Posterior vena cava (tissue), 2 donors: Measurements from ENCODE around the gene TNF. TPM values are rescaled to one million over a fixed set of nuclear protein-coding genes. Genes with fewer than 3 reads are reported as not detected.

Experiments used
- DNase-seq: peaks from one replicate; pipeline ENCODE4 v3.0.0-alpha.2; 2020; ENCODE audit warnings: low spot score
- intact Hi-C, 2 donors: fragments of 100-400 bp; cut with DNase I; formaldehyde crosslinking; loops; one replicate each; pipeline versions ENCODE4 v1.14.1 to v1.14.2; 2022 to 2023
- total RNA-seq, 2 donors: library from RNA; stranded (reverse); fragmentation: NEBNext Ultra II Directional; extraction: Animal tissue kit (Norgen Biotek cat#: 25700); gene quantifications; one replicate each; pipeline ENCODE4 v1.2.1, GENCODE V29; 2021
- donor health status: DM: yes; HTN: yes; CAD: no.
- donor health status: DM: yes; HTN: yes; CAD: no.

TNF gene
- total RNA-seq, 2 donors from 2014 or later, result 0.81 to 0.93 TPM

DNA sequence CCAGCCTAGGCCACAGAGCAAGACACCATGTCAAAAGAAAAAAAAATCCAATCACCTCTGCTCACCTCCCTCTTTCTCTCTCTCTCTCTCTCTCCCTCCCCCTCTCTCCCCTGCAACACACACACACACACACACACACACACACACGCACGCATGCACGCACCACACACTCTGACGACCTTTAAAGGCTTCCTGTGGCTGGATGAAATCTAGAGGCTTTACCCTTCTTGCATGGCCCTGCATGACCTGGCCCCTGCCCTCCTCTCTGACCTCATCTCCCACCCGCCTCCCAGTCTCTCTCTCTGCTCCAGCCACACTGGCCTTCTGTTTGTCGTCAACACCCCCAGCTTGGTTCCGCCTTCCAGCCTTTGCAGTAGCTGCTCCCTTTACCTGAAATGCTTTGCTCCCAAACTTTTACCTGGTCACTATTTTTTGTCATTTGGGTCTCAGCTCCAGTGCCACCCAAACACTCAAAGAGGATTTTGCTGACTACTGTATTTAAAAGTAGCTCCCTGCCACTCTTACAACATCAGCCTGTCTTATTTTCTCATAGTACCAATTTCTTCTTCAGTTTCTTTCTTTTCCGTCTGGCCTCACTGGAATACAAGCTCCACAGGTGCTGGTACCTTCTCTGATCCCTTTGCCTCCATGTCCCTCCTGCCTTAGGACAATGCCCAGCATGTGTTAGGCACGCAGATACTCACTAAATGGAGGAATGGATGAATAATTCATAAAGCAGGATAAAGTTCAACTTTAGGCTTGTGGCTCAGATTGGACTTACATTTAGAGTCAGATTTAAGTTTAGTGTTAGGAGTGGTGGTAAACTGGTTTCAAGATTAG lies 7.6 kb upstream of the TNF start:
- intact Hi-C loops, result no loop called here
- DNase-seq, result no peak

DNA sequence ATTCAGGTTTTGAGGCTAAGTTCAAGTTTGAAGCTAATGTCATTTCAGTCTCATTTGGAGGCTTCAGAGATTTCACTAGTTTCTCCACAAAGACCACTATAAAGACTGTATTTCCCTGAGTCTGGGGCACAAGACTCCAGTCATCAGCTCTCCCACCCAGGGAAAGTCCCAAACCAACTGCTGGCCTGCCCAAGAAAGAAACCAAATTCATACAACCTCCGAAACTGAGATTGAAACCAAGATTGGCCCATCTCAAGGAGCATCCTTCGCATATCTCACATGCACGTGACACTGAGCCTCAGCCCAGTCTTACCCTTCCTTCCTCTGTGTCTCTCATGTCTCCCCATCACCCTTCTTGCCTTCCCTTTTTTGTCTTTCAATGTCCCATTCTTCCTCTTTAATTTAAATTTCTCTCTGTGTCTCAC lies 6.8 kb upstream of the TNF start:
- no peak for DNase-seq
- intact Hi-C loops, result no loop called here

DNA sequence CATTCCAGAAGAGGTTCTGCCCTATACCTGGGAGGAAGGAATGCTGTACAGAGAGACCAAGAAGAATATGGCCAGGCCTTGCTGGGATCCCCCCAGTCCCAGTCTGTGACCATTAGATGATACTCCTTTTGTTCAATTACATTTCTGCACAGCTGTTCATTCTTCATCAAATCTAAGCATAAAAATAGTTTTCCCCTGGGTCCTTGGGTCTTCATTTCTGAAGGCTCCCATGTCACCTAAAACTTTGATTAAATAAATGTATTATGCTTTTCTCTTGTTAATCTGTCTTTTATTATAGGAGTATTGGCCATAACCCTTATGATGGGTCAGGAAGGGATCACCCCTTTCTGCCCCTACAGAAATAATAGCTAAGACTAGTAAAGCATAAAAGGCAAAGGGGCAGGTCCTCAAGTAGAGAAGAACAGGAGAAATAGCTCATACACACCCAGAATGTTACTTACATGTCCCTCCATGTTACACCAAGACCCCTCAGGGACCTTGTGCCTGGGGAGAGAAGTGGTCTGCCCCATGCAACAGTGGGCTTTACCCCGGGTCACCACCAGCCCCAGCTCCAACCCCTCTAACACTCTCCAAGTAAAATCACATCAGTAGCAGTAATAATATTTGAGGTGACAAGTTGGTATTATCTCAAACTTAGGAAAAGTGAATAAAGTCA lies 5.4 kb upstream of the TNF start:
- intact Hi-C loops, result no loop called here
- no peak for DNase-seq

DNA sequence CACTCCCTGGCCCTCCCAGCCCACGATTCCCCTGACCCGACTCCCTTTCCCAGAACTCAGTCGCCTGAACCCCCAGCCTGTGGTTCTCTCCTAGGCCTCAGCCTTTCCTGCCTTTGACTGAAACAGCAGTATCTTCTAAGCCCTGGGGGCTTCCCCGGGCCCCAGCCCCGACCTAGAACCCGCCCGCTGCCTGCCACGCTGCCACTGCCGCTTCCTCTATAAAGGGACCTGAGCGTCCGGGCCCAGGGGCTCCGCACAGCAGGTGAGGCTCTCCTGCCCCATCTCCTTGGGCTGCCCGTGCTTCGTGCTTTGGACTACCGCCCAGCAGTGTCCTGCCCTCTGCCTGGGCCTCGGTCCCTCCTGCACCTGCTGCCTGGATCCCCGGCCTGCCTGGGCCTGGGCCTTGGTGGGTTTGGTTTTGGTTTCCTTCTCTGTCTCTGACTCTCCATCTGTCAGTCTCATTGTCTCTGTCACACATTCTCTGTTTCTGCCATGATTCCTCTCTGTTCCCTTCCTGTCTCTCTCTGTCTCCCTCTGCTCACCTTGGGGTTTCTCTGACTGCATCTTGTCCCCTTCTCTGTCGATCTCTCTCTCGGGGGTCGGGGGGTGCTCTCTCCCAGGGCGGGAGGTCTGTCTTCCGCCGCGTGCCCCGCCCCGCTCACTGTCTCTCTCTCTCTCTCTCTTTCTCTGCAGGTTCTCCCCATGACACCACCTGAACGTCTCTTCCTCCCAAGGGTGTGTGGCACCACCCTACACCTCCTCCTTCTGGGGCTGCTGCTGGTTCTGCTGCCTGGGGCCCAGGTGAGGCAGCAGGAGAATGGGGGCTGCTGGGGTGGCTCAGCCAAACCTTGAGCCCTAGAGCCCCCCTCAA lies 3.1 kb upstream of the TNF start, which contains the start of gene LTA:
LTA (plus strand) TSS at position 249 of the 871 bp plus-strand sequence; CDS start at position 703, 454 bp downstream.
- intact Hi-C loops, result no loop called here
- DNase-seq, result no peak

DNA sequence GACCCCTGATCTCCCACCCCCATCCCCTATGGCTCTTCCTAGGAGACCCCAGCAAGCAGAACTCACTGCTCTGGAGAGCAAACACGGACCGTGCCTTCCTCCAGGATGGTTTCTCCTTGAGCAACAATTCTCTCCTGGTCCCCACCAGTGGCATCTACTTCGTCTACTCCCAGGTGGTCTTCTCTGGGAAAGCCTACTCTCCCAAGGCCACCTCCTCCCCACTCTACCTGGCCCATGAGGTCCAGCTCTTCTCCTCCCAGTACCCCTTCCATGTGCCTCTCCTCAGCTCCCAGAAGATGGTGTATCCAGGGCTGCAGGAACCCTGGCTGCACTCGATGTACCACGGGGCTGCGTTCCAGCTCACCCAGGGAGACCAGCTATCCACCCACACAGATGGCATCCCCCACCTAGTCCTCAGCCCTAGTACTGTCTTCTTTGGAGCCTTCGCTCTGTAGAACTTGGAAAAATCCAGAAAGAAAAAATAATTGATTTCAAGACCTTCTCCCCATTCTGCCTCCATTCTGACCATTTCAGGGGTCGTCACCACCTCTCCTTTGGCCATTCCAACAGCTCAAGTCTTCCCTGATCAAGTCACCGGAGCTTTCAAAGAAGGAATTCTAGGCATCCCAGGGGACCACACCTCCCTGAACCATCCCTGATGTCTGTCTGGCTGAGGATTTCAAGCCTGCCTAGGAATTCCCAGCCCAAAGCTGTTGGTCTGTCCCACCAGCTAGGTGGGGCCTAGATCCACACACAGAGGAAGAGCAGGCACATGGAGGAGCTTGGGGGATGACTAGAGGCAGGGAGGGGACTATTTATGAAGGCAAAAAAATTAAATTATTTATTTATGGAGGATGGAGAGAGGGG lies 1.9 kb upstream of the TNF start:
- intact Hi-C loops, result no loop called here
- DNase-seq, result no peak

DNA sequence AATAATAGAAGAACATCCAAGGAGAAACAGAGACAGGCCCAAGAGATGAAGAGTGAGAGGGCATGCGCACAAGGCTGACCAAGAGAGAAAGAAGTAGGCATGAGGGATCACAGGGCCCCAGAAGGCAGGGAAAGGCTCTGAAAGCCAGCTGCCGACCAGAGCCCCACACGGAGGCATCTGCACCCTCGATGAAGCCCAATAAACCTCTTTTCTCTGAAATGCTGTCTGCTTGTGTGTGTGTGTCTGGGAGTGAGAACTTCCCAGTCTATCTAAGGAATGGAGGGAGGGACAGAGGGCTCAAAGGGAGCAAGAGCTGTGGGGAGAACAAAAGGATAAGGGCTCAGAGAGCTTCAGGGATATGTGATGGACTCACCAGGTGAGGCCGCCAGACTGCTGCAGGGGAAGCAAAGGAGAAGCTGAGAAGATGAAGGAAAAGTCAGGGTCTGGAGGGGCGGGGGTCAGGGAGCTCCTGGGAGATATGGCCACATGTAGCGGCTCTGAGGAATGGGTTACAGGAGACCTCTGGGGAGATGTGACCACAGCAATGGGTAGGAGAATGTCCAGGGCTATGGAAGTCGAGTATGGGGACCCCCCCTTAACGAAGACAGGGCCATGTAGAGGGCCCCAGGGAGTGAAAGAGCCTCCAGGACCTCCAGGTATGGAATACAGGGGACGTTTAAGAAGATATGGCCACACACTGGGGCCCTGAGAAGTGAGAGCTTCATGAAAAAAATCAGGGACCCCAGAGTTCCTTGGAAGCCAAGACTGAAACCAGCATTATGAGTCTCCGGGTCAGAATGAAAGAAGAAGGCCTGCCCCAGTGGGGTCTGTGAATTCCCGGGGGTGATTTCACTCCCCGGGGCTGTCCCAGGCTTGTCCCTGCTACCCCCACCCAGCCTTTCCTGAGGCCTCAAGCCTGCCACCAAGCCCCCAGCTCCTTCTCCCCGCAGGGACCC lies 981 bp upstream of the TNF start:
- intact Hi-C loops, result no loop called here
- DNase-seq, result no peak

DNA sequence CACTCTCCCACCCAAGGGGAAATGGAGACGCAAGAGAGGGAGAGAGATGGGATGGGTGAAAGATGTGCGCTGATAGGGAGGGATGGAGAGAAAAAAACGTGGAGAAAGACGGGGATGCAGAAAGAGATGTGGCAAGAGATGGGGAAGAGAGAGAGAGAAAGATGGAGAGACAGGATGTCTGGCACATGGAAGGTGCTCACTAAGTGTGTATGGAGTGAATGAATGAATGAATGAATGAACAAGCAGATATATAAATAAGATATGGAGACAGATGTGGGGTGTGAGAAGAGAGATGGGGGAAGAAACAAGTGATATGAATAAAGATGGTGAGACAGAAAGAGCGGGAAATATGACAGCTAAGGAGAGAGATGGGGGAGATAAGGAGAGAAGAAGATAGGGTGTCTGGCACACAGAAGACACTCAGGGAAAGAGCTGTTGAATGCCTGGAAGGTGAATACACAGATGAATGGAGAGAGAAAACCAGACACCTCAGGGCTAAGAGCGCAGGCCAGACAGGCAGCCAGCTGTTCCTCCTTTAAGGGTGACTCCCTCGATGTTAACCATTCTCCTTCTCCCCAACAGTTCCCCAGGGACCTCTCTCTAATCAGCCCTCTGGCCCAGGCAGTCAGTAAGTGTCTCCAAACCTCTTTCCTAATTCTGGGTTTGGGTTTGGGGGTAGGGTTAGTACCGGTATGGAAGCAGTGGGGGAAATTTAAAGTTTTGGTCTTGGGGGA lies 754 bp downstream of the TNF start:
- intact Hi-C loops, result loop anchor here in 1 of 2 donors (1.0 kb wide), 1 partner anchor 38 kb away; no protein-coding TSS in a partner anchor
- DNase-seq, result no peak

DNA sequence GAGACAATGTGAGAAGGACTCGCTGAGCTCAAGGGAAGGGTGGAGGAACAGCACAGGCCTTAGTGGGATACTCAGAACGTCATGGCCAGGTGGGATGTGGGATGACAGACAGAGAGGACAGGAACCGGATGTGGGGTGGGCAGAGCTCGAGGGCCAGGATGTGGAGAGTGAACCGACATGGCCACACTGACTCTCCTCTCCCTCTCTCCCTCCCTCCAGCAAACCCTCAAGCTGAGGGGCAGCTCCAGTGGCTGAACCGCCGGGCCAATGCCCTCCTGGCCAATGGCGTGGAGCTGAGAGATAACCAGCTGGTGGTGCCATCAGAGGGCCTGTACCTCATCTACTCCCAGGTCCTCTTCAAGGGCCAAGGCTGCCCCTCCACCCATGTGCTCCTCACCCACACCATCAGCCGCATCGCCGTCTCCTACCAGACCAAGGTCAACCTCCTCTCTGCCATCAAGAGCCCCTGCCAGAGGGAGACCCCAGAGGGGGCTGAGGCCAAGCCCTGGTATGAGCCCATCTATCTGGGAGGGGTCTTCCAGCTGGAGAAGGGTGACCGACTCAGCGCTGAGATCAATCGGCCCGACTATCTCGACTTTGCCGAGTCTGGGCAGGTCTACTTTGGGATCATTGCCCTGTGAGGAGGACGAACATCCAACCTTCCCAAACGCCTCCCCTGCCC lies 1.7 kb downstream of the TNF start:
- intact Hi-C loops, result loop anchor here in 1 of 2 donors (1.0 kb wide), 1 partner anchor 37 kb away; no protein-coding TSS in a partner anchor

DNA sequence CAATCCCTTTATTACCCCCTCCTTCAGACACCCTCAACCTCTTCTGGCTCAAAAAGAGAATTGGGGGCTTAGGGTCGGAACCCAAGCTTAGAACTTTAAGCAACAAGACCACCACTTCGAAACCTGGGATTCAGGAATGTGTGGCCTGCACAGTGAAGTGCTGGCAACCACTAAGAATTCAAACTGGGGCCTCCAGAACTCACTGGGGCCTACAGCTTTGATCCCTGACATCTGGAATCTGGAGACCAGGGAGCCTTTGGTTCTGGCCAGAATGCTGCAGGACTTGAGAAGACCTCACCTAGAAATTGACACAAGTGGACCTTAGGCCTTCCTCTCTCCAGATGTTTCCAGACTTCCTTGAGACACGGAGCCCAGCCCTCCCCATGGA lies 2.2 kb downstream of the TNF start:
- intact Hi-C loops, result no loop called here
- no peak for DNase-seq

More for the DNA sequence above, 1.7 kb downstream of the TNF start:
- no peak for DNase-seq

DNA sequence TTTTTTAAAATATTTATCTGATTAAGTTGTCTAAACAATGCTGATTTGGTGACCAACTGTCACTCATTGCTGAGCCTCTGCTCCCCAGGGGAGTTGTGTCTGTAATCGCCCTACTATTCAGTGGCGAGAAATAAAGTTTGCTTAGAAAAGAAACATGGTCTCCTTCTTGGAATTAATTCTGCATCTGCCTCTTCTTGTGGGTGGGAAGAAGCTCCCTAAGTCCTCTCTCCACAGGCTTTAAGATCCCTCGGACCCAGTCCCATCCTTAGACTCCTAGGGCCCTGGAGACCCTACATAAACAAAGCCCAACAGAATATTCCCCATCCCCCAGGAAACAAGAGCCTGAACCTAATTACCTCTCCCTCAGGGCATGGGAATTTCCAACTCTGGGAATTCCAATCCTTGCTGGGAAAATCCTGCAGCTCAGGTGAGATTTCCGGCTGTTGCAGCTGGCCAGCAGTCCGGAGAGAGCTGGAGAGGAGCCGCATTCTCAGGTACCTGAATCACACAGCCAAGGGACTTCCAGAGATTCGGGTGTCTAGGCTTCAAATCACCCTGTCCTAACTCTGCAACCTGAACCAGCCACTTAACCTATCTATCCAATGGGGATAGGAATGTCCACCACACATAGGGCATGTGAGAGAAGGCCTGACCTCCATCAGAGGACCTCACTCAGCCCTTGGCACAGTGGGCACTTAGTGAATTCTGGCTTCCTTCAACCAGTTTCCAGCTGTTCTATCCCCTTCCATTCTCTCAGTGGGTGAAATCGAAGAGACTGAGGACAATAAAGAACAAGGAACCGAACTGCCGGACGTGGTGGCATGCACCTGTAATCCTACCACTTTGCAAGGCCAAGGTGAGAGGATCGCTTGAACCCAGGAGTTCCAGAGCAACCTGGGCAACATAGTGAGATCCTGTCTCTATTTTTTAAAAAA lies 3.1 kb downstream of the TNF start:
- DNase-seq, result no peak
- intact Hi-C loops, result no loop called here

DNA sequence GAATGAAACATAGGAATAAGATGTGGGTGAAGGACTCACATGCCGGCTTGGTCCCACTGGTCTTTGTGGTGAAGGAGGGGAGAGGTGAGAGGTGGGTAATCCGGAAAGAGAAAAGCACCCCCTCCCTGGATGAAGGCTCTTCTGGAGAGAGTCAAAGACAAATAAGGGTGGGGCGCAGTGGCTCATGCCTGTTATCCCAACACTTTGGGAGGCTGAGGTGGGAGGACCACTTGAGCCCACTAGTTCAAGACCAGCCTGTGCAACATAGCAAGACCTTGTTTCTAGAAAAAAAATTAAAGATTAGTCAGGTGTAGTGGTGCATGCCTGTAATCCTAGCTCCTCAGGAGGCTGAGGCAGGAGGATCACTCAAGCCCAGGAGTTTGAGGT lies 3.7 kb downstream of the TNF start:
- intact Hi-C loops, result no loop called here
- DNase-seq, result no peak

DNA sequence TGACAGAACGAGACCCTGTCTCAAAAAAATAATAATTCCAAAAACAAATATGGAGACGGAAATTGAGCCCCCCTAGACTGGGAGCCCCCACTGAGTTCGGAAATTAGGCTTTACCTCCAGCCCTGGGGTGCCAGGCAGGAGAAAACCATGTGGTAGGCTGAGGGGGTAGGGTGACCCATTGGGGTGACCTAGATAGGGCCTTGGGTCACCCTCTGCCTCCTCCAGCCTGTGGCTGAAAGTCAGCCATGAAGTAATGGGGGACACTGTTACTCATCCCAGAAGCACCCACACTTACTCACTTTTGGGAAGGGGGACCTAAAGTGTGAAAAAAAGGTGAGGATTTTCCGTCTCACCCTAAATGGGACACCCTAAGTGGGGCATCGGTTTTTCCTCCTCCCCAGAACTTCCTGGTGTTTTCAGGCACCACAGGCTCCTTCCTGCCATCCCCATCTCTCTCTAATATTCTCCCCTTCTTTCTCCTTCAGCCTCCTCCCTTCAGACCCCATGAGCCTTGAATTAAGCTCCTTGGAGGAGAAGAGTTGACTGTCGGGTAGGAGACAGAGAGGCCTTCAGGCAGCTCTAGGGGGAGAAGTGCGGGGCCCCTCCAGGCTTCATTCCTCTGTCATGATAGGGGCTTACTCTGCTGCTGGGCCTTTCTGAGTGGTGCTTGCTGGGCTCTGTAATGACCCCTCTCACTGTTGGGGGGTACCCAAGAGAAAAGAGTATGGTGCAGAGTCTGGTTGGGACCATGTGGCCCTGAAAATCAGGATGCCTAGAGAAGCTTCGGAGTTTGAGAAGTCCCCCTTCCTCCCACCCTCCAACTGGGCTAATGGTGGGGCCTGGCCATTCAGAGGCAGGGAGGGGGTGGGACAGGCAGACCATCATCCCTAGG lies 4.4 kb downstream of the TNF start:
- DNase-seq, result no peak
- intact Hi-C loops, result no loop called here

DNA sequence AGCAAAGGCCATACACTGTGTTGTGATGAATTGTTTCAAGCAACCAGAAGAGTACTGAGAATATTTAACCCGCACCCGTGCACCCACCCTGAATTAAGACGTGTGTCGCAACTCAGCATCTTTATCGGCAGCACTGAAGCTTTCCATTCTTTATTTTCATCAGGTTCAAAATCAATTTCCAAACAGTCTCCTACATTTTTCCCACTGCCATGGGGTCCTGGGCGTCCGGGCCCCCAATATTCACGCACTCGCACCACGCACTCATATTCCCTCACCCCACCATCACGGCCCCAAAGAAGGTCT lies 5.0 kb downstream of the TNF start:
- intact Hi-C loops, result no loop called here
- DNase-seq, result no peak

DNA sequence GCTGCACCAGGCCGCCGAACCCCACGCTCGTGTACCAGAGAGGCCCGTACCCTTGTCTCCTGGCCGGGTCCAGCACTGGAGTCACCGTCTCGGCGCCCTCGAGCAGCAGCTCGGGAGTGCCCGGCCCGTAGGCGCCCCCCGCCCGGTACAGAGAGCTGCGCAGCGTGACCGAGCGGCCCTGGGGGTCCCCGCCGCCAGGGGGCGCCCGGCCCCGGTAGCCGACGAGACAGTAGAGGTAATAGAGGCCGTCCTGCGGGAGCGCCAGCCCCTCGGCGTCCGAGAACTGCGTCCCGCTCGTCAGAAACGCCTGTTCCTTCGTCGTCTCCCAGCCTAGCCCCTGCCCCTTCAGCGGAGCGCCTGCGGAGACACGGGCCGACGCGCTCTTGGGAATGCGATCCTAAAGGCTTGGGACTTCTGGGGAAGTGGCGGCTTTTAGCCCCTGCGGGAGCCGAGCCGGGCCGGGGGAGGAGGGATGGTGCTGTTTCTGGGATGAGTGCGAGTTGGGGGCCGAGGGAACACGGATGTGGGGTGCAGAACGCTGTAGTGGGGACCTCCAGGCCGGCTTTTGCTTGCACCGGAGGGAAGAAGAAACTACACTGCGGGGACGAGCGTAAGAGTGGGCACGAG lies 5.6 kb downstream of the TNF start:
- intact Hi-C loops, result no loop called here
- peak; percentile 96 for DNase-seq
